GM18507 (cell line): ENCODE results near the gene ABCA2.
"Not testable (repeated sequence)": the region's sequence is repeated elsewhere in the genome, so short reads cannot be mapped to it uniquely, and the experiment has no call there.

ENCODE experiments used
- DNase-seq: peaks from one replicate; pipeline ENCODE4 v3.0.0; 2011; ENCODE audit warnings: low read depth; ENCODE audit not compliant: insufficient read length; ENCODE audit errors: extremely low spot score
- FAIRE-seq: peaks from 2 replicates; lab custom pipeline; 2011; peaks lifted over from hg19 to GRCh38; lab: Jason Lieb, UNC

The ABCA2 gene

DNA sequence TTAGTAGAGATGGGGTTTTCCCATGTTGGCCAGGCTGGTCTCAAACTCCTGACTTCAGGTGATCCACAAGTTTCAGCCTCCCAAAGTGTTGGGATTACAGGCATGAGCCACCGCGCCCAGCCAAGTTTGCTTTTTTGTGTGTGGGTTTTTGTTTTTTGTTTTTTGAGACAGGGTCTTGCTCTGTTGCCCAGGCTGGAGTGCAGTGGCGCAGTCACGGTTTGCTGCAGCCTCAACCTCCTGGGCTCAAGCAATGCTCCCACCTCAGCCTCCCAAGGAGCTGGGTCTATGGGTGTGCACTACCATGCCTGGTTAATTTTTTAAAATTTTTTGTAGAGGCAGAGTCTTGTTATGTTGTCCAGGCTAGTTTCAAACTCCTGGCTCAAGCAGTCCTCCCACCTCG lies 5.4 kb upstream of the ABCA2 start:
- DNase-seq, FAIRE-seq: not testable (repeated sequence)

DNA sequence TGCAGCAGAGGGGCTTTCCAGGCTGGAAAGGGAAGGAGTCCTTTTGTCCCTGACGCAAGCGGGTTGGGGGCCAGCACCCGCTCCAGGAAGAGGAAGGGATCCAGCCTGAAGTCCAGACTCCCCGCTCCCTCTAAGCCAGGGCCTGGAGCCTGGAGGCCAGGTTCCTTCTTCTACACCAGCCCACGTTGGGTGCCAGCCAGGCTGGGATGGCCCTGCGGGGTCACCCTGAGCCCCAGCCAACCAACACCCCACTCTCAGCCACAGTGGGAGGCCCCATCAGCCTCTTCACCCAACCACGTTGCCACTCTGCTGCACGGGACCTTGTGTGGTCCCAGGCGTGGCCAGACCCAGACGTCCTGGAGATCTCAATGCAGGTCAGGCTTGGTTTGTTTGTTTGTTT lies 4.8 kb upstream of the ABCA2 start:
- FAIRE-seq (peak; percentile 5), DNase-seq (no peak)

DNA sequence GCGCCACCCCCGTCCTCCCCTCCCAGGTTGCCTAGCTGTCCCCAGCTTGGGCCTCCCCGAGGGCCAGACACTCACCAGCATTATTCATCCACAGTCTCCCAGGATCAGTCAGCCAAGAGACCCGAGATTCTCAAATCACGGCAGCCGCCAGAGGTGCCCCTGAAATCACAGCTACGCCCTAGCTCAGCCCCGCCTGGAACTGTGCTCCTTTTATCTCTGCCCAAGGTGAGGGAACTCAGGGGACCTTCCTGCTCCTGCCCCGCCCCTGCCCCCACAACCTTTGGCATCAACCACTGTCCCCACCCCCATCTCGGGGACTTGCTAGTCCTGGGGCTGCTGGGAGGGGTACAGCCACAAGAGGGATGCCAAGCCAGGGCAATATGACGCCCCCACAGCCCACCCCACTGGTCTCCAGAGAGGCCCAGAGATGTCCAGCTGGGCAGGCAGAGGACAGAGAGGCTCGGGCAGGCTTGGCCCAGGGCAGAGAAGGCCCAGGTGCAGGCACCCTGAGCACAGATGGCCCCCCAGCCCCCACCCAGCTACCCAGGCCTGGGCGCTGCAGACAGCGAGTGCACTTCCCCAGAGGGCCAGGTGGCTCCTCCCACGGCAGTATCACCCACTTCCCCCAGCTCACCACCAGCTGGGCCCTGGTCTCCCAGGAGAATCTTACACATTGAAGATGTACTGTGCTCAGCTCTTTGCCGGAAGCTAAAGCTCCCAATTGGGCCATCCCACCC lies 4.0 kb upstream of the ABCA2 start, which contains the start of gene FUT7:
Gene FUT7, minus strand, starts transcription at position 185 of the 737 bp plus-strand sequence. Its CDS starts 97 bp downstream, at position 88.
- DNase-seq: no peak
- peak; percentile 41 for FAIRE-seq

DNA sequence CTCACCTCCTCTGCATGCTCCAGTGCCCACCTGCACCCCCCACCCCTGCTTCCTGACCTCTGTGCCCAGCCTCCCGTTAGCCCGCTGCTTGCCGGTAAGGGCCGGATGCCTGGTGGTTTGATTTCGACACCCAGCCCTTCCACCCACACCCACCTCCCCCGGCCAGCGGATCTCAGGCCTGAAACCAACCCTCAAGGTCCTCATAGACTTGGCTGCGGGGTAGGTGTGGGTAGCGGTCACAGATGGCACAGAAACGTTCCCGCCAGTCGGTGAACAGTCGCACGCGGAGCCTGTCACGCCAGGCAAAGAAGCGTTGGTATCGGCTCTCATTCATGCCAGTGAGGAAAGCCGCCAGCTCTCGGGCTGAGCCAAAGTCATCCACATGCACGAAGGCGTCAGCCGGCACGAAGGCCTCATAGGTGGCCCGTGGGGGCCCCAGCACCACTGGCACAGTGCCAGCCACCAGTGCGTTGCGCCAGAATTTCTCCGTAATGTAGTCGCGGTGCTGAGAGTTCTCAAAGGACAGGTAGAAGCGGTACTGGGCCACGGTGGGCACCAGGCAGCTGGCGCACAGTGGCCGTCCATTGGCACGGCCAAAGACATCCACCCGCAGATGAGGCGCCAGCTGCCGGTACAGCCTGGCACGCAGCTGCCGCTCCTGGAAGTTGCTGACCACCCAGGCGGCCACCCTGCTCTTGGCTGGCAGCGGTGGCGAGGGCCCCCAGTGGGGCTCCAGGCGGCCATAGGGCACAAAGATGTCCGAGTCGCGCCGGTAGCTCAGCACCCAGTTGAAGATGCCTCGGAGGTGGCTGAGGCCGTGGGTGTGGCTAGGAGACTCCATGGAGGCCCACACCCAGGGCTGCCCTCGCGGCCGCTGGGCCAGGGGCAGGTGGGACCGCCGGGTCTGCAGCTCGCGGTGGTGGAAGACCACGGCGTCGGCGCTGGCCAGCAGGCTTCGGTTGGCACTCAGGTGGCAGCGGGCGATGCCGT lies 2.8 kb upstream of the ABCA2 start:
- peak; percentile 83 for FAIRE-seq
- DNase-seq: no peak

DNA sequence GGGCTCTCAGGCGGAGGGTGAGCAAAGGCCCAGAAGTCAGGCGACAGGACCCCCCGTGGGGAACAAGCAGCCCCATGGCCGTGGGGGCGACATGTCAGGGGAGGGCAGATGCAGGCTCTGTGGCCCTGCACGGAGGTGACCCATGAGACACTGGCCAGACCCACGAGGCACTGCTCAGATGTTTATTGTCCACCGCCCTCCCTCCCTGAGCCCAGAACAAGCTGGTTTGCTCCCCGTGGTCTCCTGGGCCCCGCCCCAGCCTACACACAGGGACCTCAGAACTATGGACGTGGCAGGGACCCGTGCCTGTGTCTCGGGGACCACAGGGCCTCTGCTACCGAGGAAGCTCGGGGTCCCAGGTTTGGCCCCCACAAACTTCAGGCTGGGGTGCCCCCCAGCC lies 2.0 kb upstream of the ABCA2 start:
- DNase-seq (no peak), FAIRE-seq (no peak)

DNA sequence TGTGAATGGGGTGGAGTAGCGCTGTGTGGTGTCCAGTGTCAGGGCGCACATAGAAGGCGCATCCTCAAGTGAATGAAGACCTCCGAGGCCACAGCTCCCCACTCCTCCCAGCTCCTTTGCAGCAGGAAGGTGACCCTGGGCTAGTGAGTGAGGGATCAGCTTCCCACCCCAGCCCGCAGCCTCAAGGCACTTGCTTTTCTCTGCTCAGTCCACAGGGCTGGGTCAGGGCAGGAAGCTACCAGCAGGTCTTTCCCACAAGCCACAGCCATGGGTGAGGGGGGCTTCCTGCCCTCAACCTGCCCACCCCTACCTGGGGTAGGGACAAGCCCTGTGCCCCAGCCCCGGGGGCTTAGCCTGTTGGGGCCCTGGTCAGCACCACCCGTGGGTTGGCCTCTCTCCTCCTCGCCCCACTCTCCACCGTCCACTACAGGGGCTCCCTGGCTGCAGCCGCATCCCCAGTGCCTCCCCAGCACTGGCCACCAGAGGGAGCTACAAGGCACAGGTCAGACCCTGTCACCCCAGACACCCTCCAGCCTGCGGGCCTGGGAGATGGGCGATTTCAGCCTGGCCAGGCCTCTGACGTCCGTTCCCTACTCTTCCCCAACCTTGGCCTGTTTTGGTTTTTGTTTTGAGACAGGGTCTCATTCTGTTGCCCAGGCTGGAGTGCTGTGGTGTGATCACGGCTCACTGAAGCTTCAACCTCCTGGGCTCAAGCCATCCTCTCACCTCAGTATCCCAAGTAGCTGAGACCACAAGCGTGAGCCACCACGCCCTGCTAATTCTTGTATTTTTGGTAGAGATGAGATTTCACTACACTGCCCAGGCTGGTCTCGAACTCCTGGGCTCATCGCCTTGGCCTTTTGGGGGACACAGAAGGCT lies 1.3 kb upstream of the ABCA2 start:
- DNase-seq: peak; percentile 44
- peak; percentile 95 for FAIRE-seq

DNA sequence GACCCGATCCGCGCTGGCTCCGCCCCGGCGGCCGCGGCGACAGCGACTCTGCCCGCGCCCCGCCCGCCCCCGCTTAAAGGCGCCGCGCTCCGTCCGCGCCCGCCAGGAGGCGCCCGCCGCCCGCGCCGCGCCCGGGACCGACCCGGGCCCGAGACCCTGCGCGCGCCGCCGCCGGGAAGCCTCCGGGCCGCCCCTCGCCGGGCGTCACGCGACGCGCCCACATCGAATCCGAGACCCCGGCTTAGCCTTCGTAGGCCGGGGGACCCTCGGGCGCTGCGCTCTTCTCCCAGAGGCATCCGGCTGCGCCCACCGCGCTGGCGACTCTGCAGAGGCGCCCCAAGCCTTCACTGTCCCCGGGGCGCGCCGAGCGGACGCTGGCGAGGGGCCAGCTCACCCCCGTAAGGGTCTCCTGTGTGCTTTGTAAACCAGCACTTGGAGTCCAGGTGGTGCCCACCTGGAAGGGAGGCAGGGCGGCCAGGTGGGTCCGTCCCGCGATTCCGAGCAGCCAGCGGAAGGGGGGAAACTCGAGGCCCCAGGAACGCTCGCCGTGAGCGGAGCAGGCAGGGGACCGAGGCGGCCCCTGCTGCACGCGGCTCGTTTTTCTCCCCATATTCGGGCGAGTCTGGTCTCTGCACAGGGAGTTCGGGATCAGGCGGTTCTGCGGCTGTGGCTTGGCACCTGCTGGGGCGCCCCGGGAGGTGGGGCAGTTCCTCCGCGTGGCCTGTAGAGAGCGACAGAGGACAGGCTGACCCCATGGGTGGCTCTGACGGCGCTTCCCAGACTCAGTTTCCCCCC lies 423 bp upstream of the ABCA2 start:
- no peak for DNase-seq
- peak; percentile 70 for FAIRE-seq

DNA sequence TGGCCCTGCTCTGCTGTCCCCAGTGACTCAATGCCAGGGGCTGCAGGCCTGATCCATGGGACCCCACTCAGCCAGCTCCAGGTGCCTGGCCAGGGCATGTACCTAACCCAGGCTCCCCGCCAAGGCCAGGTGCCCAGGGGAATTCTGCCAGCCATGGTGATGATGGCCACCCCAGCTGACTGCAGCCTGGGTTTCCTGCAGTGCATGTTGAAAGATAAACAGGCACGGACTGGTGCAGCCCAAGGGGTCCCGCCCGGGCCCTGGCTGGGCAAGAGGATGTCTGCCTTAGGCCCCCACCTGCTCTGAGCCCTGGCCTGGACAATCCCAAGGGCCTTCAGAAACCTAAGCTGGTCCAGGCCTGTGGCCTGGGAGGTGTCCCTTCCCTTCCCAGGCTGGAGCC lies 1.2 kb downstream of the ABCA2 start:
- FAIRE-seq: no peak

DNA sequence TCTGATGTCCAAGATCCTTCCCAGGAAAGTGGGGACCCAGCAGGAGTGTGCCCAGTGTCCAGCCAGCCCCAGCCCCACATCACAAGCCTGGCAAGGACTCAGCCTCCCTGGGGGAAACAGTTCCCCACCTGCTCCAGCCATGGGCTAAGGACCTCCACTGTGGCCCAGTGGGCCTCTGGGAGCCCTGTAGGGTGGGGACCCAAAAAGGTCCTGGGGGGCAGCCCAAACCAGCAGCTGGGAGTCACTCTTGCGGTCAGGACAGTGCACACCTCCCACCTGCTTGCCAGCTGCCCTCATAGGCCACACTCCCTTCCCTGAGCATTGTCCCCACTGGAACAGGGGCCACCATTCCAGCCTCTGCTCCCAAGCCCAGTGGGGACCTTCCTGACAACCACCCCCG lies 1.7 kb downstream of the ABCA2 start:
- DNase-seq (no peak), FAIRE-seq (no peak)

More for the DNA sequence above, 1.2 kb downstream of the ABCA2 start:
- no peak for DNase-seq

DNA sequence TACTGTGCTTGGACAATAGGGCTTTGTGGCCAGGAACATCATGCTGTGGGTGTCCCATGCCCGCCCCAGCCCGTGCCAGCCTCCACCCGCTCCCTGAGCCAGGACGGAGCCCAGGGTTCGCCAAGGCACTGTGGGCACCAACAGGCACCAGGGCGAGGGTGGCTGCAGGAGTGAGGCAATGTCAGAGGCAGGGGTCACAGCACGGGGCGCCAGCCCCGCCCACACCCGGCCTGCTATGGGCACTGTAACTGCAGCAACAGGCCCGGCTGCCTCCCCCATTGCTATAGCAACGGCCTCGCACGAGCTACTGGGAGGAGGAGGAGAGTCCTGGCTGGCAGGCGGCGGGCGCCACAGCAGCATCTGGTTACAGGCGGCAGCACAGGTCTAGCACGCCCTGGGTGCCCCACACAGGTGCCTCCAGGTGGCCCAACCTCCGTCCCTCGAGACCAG lies 2.5 kb downstream of the ABCA2 start:
- FAIRE-seq (no peak), DNase-seq (no peak)

DNA sequence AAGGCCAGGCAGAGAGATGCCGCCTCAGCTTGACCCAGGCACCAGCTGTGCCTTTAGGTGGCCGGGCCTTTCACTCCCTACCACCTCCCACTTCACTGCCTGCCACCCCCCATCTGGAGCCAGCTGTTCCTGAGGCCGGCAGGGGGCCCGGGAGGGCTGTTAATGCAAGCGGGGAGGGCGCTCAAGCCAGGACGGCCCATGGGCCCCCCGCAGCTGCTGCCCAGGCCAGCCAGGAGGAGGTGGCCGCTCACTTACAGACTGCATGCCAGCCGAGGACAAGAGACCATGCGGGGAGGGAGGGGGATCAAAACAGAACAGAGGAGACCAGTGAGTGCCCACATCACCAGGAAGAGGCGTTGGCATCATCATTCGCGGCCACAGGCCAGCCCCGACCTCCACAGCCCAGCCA lies 4.5 kb downstream of the ABCA2 start:
- DNase-seq: no peak
- no peak for FAIRE-seq

DNA sequence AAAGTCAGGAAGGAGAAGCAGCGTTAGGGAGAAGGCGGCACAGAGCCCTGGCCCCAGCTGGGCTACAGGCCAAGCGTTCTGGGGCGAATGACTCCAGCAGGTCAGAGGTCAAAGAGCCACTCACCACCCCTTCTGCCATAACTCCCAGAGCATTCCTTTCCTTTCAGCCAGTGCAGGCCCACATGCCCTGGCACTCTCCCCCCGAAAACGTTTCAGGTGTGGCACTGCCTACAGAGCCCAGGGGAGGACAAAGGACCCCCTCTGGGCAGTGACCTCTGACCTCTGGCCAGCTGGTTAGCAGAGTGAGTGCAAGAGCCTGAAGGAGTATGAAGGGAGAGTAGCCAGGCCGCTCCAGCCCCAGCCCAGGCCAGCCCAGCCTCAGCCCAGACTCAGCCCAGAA lies 4.9 kb downstream of the ABCA2 start:
- DNase-seq: no peak
- no peak for FAIRE-seq

DNA sequence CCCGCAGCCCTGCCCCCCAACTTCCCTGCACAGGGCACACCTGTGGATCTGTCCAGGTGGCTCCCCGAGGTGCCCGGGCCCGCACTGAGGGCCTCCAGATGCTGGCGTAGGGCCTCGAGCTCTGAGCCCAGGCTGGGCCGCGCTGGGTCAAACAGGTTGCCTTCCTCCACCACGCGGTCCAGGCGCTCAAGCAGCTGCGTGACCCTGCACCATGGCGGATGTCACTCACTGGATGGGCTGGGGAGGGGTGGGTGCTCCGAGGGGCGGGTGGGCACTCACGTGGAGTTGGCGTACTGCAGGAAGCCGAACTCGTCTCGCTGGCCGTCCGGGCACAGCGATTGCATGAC lies 5.4 kb downstream of the ABCA2 start:
- no peak for FAIRE-seq

DNA sequence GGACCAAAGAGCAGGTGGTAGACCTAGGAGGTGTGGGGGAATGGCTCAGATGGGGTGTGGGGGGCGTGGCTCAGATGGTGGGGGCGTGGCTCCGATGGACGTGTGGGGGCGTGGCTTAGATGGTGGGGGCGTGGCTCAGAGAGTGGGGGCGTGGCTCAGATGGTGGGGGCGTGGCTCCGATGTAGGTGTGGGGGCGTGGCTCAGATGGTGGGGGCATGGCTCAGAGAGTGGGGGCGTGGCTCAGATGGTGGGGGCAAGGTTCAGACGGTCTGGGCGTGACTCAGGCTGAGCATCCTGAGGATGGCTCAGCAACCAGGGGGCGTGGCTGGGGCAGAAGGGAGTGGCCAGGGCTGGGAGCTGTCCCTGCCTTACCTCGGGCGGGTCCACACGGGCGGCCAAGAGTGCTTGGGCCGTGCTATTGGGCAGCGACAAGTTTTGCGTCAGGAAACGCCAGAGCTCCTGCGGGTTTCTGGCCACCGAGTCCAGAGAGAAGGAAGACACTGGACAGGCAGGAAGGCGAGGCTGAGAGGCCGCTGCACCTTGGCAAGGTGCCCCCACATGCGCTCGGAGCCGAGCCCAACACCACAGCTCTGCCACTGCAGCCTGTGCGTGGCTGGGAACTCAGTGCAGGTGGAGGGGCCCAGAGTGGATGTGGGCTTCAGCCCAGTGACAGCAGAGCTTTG lies 5.9 kb downstream of the ABCA2 start:
- FAIRE-seq (peak; percentile 89), DNase-seq (no peak)

More for the DNA sequence above, 5.4 kb downstream of the ABCA2 start:
- no peak for DNase-seq

DNA sequence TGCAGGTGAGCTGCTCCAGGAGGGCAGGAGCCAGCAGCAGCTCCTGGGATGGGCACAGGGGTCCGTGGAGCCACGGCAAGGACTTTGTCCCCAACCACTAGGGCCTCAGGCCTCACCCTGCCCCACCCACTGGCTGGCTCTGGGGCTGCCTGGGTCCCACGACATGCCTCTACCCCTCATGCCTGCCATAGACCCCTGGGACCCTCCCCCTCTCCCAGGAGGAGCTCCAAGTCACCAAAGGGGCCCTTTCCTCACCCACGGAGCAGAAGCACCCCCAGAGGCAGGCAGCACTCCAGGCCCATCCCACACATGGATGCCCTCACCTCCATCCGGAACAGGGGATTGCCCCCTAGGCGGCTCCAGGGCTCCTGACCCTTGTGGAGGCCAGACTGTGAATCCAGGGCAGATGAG lies 6.5 kb downstream of the ABCA2 start:
- no peak for DNase-seq
- FAIRE-seq: no peak

DNA sequence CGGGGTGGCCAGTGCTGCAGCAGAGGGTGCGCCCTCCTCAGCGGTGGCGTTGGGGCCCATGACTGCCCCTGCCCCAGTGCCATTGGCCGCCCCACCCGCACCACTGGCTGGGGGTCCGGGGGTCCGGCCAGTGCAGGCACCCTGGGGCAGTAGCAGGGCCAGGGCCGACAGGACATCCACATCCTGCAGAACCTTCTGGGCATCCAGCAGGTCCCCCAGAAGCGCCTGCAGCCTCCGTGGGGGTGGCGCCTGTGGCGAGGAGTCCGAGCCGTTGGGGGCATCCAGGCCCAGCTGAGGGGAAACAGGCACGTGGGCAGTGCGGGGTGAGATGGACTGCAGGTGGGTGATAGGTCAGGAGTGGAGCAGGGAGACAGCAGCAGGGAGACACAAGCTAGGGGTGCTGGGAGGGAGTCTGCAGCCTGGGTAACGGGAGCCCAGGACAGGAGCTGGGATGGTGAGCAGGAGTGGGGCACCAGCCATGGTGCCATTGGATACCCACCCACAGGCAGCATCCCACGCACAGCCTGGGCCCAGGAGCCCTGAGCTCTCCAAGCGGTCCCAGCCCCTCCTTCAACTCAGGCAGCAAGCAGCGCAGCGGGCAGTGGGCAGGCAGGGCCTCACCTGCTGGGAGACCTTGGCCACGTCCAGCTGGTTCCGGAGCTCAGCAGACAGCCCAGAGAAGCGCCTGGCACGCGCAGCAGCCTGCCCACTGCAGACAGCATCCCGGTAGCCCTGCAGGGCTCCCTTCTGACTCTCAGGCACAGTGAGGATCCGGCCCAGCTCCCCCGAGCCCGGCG lies 7.1 kb downstream of the ABCA2 start:
- FAIRE-seq (no peak), DNase-seq (no peak)

DNA sequence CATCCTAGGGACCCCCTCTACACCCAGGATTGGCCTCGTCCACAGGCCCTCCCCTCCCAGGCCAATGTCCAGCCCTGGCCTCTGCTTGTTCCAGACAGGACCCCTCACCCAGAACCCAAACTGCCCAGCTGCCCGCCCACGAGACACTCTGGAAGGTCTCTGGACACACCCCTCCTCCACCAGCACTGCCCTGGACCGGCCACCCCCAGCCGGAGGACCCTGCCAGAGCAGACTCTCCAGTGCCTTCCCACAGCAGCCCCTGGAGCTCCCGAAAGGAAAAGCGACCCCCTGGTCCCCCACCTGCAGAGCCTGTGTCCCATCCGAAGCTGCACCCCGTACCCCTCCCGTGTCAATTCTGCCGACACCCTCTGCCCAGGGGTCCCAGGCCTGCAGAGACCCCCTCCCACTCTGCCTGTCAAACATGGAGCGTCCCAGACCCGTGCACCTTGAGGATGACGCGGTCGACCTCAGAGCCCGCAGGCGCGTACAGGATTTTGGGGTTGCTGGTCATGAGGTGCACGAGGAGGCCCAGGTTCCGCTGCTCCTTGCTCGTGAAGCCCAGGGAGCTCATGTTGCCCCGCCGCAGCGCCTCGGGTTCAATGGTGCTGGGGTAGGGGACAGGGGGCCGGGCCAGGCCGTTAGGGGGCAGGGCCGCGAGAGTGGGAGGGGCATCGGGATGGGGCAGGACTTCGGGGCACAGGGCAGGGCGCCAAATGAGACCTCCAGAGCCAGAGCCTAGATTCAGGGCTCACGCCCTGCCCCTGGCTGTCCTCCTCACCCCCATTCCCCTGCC lies 8.0 kb downstream of the ABCA2 start:
- DNase-seq (no peak), FAIRE-seq (no peak)
